HAP-1 (cell line): ENCODE data around the gene RNPS1.
"Not testable (repeated sequence)": the region's sequence is repeated elsewhere in the genome, so short reads cannot be mapped to it uniquely, and the experiment has no call there.

ENCODE experiments used
- DNase-seq, 2 experiments: peaks; one replicate each; pipeline ENCODE4 v3.0.0-alpha.2; 2016 to 2020; ENCODE audit warnings: low spot score in 2 of 2
- H3K27me3 ChIP-seq: fragments of 250-450 bp; sonication (Bioruptor Pico); 2 replicates; pipeline ENCODE4 v1.5.1; 2020; ENCODE audit warnings: low read depth, mild to moderate bottlenecking, moderate library complexity
- H3K36me3 ChIP-seq: fragments of 250-450 bp; sonication (Bioruptor Pico); replicated peaks from 2 replicates; pipeline ENCODE4 v1.5.1; 2020; ENCODE audit warnings: mild to moderate bottlenecking
- H3K4me1 ChIP-seq: fragments of 250-450 bp; sonication (Bioruptor Pico); 2 replicates; pipeline ENCODE4 v1.5.1; 2020; ENCODE audit warnings: mild to moderate bottlenecking
- H3K4me3 ChIP-seq: fragments of 250-450 bp; sonication (Bioruptor Pico); 2 replicates; pipeline ENCODE4 v1.5.1; 2020; ENCODE audit warnings: mild to moderate bottlenecking, moderate library complexity
- H3K9me3 ChIP-seq: fragments of 250-450 bp; sonication (Bioruptor Pico); 2 replicates; pipeline ENCODE4 v1.5.1; 2020; ENCODE audit warnings: mild to moderate bottlenecking, moderate library complexity
- in situ Hi-C: fragments of 300-500 bp; cut with MboI; formaldehyde crosslinking; loops from 3 replicates; pipeline ENCODE4 v1.14.3; 2020; ENCODE audit warnings: low sequenced_read_pairs, inconsistent platforms, mixed read lengths

RNPS1 gene

GRCh38 chr16:2276368-2277195, 8.7 kb upstream of the RNPS1 start:
- H3K9me3 ChIP-seq = no peaks in the 10 kb centered on the region
- no peak overlapping the region for H3K4me3 ChIP-seq
- no peaks in the 10 kb centered on the region for H3K27me3 ChIP-seq
- H3K4me1 ChIP-seq = no peaks in the 10 kb centered on the region
- peaks cover 3% of the 10 kb centered on the region for H3K36me3 ChIP-seq
- in situ Hi-C loops = no loop called here
- DNase-seq = no peak

GRCh38 chr16:2275476-2276367, 7.8 kb upstream of the RNPS1 start:
- Histone ChIP-seq H3K4me3 (no peak overlapping the region), H3K27me3 (no peaks in the 10 kb centered on the region), H3K9me3 (no peaks in the 10 kb centered on the region), H3K4me1 (no peaks in the 10 kb centered on the region), H3K36me3 (peaks cover 3% of the 10 kb centered on the region)
- in situ Hi-C loops = no loop called here
- no peak for DNase-seq

- H3K9me3 ChIP-seq = no peaks in the 10 kb centered on the region
- H3K36me3 ChIP-seq = peaks cover 3% of the 10 kb centered on the region
- in situ Hi-C loops = no loop called here
- no peak overlapping the region for H3K4me3 ChIP-seq
- peaks cover 5% of the 10 kb centered on the region for H3K4me1 ChIP-seq
- no peaks in the 10 kb centered on the region for H3K27me3 ChIP-seq
- DNase-seq = no peak
Measured at GRCh38 chr16:2273931-2274330, 6.0 kb upstream of the RNPS1 start.

GRCh38 chr16:2273484-2273883, 5.6 kb upstream of the RNPS1 start:
- Histone ChIP-seq H3K4me1 (peaks cover 5% of the 10 kb centered on the region), H3K27me3 (no peaks in the 10 kb centered on the region), H3K36me3 (peaks cover 3% of the 10 kb centered on the region), H3K4me3 (no peak overlapping the region), H3K9me3 (no peaks in the 10 kb centered on the region)
- in situ Hi-C loops = no loop called here
- DNase-seq = no peak

- in situ Hi-C loops = no loop called here
- Histone ChIP-seq H3K4me1 (peaks cover 5% of the 10 kb centered on the region), H3K4me3 (no peak overlapping the region), H3K27me3 (no peaks in the 10 kb centered on the region), H3K9me3 (no peaks in the 10 kb centered on the region), H3K36me3 (no peaks in the 10 kb centered on the region)
- DNase-seq = no peak
Measured at GRCh38 chr16:2271848-2272461, 4.0 kb upstream of the RNPS1 start.

- in situ Hi-C loops = no loop called here
- peaks cover 5% of the 10 kb centered on the region for H3K4me1 ChIP-seq
- no peaks in the 10 kb centered on the region for H3K9me3 ChIP-seq
- no peak for DNase-seq
- H3K36me3 ChIP-seq = peaks cover 3% of the 10 kb centered on the region
- no peaks in the 10 kb centered on the region for H3K27me3 ChIP-seq
- H3K4me3 ChIP-seq = no peak overlapping the region
Measured at GRCh38 chr16:2270588-2271470, 2.9 kb upstream of the RNPS1 start.

- Histone ChIP-seq H3K36me3 (peaks cover 11% of the 10 kb centered on the region), H3K27me3 (no peaks in the 10 kb centered on the region), H3K4me1 (peaks cover 8% of the 10 kb centered on the region), H3K4me3 (no peak overlapping the region), H3K9me3 (no peaks in the 10 kb centered on the region)
- no peak for DNase-seq
- in situ Hi-C loops = no loop called here
Measured at GRCh38 chr16:2270070-2270462, 2.1 kb upstream of the RNPS1 start.

- H3K36me3 ChIP-seq = peaks cover 37% of the 10 kb centered on the region
- DNase-seq, in situ Hi-C loops, H3K27me3 ChIP-seq, H3K4me1 ChIP-seq, H3K9me3 ChIP-seq: not testable (repeated sequence)
- H3K4me3 ChIP-seq = peak overlapping the region; percentile 97
Measured at GRCh38 chr16:2267505-2267912, 417 bp downstream of the RNPS1 start.

- H3K36me3 ChIP-seq = peaks cover 43% of the 10 kb centered on the region
- H3K27me3 ChIP-seq, in situ Hi-C loops, DNase-seq, H3K4me1 ChIP-seq, H3K9me3 ChIP-seq: not testable (repeated sequence)
- H3K4me3 ChIP-seq = peak overlapping the region; percentile 97
Measured at GRCh38 chr16:2266887-2267286, 1.0 kb downstream of the RNPS1 start.

- in situ Hi-C loops, DNase-seq, H3K27me3 ChIP-seq, H3K4me3 ChIP-seq, H3K4me1 ChIP-seq, H3K9me3 ChIP-seq: not testable (repeated sequence)
- H3K36me3 ChIP-seq = peaks cover 80% of the 10 kb centered on the region
Measured at GRCh38 chr16:2263026-2263425, 4.9 kb downstream of the RNPS1 start.

GRCh38 chr16:2260250-2260649, 7.7 kb downstream of the RNPS1 start:
- H3K4me3 ChIP-seq = no peak overlapping the region
- H3K9me3 ChIP-seq = no peaks in the 10 kb centered on the region
- no peaks in the 10 kb centered on the region for H3K27me3 ChIP-seq
- in situ Hi-C loops = no loop called here
- DNase-seq = no peak
- peaks cover 3% of the 10 kb centered on the region; the same call in 1 of the 2 replicates for H3K4me1 ChIP-seq
- H3K36me3 ChIP-seq = peaks cover 98% of the 10 kb centered on the region

GRCh38 chr16:2258530-2258929, 9.4 kb downstream of the RNPS1 start:
- in situ Hi-C loops, H3K9me3 ChIP-seq, H3K4me3 ChIP-seq, H3K27me3 ChIP-seq, DNase-seq, H3K4me1 ChIP-seq: not testable (repeated sequence)
- peaks cover 97% of the 10 kb centered on the region for H3K36me3 ChIP-seq

GRCh38 chr16:2257726-2258125, 10.2 kb downstream of the RNPS1 start:
- Histone ChIP-seq H3K4me1 (no peaks in the 10 kb centered on the region), H3K4me3 (no peak overlapping the region), H3K9me3 (no peaks in the 10 kb centered on the region), H3K36me3 (peaks cover 94% of the 10 kb centered on the region), H3K27me3 (no peaks in the 10 kb centered on the region)
- in situ Hi-C loops = no loop called here
- no peak for DNase-seq
